GM19351 (cell line): ENCODE results near the gene USP19.

Experiments
- ATAC-seq: cut with Tn5 transposase; IDR thresholded peaks from one replicate; pipeline ENCODE4 v1.9.1; 2021; ENCODE audit warnings: mild to moderate bottlenecking, moderate library complexity; ENCODE audit not compliant: unreplicated experiment

The USP19 gene

DNA sequence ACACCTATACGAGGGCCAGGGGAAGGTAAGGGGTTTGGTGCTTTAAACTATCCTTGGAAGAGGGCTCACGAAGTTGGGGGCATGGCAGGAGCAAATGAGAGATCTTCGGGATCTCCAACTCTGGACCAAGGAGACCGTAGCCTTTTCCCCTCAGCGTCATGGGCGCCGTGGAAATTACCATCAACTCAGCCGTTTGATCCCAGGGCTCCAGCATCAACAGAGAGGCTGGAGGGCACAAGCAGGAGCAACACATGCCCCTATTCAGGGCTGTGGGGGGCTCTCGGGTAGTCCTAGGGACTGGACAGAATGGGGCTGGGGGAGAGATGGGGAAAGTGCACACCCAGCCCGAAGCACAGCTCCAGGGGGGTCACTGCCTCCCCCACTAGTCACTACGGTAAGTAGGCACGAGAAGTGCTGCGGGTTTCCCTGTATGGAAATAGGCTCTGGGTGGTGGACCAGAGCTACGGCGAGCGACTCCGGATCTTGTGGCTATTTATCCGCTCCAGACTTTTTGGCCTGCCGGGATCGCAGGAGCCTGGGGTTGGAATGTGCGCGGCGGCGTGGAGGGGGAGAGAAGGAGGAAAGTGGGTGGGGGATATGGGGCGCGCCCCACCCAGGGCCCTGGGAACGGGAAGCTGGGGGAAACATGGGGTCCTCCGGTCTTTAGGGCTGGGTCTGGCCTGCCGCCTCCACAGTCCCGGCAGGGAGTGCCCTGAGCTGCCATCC, 12.8 kb upstream of the USP19 start:
- ATAC-seq: no peak

DNA sequence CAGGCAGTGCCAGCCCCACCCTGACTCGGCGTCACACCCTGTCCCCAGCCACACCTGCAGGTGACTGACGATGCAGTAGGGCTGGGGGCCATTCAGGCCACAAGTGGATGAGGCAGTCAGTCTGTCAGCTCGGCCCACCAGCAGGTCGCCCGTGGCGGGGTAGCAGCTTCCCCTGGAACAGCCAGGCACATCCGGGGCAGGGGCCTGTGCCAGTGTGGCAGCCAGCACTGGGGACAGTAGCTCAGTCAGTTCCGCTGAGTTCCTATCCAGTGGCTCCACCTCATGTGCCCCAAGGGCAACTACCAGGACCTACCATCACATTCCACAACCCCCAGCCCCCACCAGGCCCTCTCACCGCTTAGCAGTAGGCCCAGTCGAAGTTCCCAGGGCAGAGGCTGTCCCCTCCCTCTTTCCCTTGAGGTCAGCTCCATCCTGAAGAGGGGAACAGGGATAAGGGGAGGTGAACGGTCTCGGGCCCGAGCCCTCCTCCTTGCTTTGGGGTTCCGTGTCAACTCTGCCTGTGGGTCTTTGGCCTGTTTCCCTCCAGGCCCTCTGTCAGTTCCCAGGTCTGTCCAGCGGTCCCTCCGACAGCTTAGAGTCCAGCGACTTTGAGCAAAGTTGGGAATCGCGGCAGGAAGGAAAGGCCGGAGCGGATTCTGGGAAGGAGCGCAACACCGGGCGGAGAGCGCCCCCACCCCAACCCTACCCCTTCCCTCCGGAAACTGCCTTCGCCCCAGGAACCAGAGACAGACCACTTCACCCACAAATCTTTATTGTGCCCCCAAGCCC, 12.0 kb upstream of the USP19 start, which contains the start of gene LAMB2:
Gene LAMB2 (minus strand): TSS at position 614 of the 789 bp plus-strand sequence. CDS start 183 bp downstream, at position 431.
- ATAC-seq: no peak

DNA sequence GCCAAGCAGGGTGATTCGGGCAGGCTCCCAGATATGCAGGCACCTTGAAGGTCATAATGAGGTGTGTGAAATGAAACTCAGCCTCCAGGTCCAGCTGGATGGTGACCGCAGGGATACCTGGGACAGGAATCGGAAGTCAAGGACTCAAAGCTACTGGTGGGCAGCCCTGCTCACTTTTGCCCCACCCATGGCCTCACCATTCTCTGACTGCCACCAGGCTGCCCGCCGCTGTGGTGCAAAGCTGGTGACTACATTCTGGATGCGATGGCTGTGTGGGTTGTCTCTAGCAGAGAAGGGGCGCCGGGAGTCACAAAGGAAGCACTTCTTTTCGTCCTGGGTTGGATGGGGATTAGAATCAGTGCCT, 11.4 kb upstream of the USP19 start:
- no peak for ATAC-seq

DNA sequence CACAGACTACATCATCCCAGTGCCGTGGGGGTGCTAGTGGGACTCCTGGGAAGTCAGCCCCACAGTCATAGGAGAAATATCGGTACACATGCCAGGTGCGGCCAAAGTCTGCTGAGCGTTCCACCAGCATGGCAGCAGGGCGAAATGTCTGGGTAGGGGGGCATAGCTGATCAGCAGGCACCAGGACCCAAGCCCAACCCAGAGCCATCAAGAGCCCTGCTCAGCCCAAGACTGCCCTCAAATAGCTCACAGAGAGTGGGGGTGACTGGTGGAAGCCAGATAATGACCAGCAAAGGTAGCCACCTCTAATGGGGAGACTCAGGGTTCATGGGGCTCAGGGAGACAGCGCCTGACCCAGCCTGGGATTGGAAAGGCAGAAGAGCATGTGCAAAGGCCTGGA, 11.0 kb upstream of the USP19 start:
- ATAC-seq: no peak

DNA sequence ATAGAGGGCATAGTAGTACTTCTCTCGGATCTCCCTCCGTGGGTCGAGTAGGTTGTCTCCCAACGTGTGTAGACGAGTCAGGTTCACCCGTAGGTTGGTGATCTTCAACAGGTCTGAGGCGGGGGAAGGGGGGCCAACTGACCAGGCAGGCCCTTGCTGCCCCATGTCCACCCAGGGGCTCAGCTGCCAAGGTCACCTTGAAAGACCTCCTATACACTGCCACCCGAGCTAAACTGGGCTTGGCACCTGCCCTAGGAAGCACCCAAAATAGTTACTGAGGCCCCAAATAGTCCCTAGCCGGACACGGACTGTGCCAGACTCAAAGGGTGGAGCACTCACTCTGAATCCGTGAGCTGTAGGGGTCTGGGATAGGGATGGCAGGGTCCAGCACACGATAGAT, 10.4 kb upstream of the USP19 start:
- no peak for ATAC-seq

DNA sequence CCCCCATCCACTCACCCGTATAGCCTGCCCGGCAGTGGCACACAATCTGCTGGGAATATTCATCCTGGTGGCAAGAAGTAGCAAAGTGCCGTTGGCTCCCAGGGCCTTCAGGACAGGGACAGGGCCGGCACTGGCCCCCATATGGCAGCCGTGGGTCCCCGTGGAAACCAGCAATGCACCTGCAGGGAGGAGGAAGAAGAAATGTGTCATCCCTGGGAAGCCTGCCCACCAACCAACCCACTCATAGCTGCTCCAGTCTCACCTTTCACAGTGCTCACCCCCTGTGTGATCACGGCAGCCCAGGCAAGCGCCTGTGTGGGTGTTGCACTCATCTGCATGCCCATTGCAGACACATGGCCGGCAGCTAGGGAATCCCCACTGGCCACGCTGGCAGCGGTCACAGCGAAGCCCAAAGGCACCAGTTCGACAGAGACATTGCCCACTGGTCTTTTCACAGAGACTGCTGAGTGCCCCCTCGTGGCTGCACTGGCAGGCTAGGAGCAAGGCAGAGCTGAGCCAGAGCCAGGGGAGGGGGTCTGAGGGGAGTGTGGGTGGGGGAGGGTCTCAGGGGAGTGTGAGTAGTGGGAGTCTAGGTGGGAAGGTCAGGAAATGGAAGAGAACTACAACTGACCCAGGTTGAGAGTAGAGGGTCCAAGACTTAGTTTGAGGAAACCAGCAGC, 4.5 kb upstream of the USP19 start:
- no peak for ATAC-seq

DNA sequence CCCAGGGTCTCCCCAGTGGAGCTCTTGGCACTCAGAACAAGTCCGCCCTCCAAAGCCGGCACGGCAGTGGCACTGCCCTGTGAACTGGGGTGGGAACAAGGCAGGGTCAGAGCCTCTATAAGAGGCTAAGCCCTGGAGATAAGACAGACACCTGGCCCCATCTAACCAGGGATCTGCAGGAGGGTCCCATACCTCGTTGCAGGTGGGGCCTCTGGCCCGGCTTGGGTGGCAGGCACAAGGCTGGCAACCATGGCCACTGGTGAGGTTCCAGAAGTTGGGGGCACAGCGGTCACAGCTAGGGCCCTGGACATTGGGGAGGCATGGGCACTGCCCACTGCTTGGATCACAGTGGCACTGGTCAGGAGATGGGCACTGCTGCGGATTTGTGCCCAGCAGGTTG, 3.6 kb upstream of the USP19 start:
- ATAC-seq: no peak

DNA sequence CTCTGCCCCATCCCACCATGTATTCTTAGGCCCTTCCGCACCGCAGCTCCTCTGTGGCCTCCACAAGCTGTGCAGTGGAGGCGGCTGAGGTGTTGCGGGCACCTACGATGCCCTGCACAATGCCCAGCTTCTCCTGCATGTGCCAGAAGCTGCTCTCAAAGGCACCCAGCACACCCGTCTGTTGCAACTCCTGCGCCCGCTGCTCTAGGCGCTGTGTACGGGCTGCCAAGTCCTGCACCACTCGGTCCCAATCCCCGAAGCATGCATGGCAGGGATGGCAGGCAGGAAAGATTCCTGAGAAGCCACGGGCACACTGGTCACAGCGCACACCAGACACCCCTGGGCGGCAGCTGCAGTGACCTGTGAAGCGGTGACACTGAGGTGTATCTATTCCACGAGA, 3.1 kb upstream of the USP19 start:
- ATAC-seq: no peak

DNA sequence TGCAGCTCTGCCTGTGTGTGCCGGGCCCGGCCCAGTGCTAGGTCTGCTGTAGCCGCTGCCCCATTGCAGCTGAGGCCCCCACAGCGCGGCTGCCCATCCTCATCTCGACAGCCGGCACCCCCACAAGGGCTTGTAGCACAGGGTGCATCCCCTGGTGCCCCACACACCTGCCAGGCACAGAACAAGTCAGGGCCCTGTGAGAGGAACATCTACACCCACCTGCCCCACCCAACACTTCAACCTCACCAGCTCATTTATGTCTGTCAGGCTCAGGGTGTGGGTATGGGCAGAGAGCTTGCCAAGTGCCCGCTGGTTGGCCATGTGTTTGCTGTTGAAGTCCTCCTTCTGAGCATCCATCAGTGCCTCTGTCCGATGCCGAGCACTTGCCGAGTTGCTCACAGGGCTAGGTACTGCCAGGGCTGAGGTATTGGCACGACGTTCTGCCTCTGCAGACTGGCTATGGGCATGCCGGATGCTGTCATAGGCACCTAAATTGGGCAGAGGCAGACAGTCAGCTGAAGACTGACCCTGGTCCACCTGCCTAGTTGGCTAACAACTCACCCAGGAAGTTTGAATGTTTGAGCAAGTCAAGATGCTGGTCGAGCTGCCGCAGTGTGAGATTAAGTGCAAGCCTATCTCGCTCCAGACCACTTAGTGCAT, 2.4 kb upstream of the USP19 start:
- no peak for ATAC-seq

DNA sequence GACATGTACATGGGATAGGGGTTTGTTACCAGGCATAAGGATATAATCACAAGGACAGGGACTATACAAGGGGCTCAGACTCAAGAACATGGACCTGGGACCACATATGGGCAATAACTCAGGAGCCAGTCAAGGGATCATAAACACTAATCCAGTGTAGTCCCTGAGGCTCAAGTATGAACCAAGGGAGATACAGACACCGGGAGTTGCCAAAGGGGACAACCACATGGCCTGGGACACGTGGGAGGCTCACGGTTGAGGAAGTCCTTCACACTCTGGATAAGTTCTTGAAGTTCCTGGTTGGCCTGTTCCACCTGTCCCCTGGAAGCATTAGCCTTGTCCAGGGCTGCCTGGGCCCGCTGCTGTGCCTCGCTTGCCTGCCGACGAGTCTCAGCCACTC, 1.8 kb upstream of the USP19 start:
- ATAC-seq: no peak

DNA sequence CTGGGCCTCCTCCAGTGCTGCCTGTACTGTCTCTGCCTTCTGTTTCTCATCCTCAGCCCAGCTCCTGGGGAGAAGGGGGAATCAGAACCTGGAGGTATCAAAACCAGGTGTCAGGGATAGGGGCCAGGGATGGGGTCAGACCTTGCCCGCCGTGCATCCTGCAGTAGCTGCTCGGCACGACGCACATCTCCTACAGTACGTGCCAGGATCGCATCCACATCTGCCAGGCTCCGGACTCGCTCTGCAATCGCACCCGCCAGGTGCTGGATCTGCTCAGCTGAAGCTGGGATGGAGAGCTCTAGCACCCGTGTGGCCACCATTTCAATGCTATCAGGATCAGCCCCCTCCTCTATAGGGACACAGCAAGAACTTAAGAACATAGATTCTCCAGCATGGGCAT, 1.4 kb upstream of the USP19 start:
- no peak for ATAC-seq

DNA sequence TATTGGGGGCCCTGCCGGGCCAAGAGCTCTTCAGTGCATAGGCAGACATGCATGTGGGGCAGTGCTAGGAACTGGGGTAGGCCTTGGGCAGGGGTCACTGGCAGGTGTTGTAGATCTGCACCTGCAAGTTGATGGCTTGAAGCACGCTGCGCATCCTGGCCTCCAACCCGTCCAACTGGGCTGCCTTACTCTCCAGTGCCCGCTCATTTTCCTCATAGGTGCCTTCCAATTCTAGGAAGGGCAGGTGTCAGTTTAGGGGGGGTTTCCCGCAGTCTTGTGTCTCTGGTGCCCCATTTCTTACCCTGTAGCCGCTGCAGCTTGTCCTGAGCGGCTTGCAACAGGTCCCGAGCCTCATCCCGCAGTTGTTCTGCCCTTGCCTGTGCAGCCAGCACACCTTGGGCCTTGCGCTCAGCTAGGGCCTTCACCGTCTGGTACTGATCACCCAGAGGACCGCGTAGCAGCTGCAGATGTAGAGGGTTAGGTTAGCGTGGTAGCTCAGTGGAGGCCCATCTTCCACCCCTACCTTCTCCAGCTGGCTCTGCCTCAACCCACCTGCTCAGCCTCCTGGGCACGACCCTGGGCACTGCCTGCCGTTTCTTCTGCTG, 611 bp upstream of the USP19 start:
- peak; percentile 14 for ATAC-seq

DNA sequence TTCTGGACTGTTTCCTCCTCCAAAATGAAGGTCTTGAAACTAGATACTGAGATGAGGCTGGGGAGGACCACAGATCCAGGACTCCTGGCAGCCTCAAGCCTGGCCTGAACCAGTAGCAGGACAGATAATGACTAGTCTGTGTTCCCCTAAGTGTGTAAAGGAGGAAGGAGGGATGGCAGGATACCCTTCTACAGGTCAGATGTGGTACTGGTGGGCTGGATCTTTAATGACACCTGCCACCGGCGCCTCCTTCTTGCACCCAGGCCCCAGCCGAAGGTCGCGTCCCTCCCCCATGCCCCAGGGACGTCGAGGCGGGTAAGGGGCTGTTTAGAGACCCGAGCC, 556 bp downstream of the USP19 start:
- peak; percentile 24 for ATAC-seq

DNA sequence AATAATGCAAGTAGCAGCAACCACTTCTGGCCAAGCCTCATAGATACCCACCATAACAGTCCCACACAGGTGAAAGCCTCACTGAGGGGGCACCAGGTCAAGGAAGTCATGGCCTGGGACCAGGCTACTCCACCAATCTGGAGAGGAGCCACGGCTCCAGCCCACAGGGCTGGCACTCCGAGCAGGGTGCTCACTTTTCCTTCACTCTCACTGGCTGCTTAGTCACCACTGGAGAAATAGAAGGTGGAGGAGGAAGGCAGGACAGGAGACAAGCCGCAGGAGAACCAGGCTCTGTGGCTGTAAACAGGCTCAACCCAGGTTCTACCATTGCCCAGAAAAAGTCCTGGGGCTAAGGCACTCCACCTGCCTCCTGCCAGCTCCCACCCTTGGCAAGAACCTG, 1.2 kb downstream of the USP19 start:
- no peak for ATAC-seq

DNA sequence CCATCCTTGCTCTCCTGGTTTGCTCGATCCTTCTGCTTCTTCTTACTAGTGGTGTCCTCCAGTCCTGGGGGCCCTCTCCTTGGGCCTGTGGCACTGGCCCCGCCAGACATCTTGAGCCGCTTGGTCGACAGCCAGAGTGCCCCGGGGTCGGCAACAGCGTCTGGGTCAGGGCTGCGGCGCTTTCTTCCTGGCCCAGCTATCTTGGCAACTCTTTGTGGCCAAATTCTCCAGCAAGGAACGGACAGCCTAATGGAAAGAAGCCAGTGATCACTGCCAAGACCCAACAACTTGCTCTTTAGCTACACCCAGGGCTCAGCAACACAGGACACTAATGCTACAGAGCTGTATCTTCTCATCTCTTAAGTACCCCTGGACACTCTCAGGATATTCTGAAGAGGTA, 1.6 kb downstream of the USP19 start:
- no peak for ATAC-seq

DNA sequence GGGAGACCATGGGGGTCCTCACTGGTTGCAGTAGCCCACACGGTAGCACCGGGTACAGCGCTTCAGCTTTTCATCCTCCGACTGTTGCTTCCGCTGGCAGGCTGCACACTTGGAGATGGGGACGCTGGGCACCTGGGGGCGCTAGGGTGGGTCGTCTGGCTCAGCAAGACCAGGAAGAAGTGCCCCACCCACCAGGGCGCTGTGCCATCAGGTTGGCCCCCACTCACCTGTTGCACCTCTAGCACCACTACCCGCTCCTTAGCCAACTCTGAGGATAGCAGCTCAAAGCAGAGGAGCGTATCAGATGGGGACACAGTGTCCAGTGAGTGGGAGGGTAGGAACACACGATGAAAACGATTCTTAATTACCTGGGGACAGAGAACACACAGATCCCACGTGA, 8.4 kb downstream of the USP19 start:
- no peak for ATAC-seq

DNA sequence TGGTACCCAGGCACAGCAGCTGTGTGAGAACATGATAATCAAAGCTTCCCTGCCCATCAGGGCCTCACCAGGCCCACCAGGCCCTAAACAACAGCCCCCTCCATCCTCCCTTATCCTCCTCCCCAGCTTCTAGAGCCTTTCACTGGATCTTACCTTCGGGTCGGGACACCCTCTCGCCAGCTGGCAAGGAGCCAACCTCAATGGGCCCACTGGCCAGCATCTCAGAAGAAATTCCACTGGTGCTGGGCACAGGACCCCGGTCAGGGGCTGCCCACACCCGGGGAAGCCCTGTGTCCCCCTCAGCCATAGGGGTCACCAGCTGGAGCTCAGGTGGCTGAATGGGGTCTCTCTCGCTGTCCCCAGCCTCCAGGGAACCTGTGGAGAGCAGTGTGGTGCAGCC, 9.3 kb downstream of the USP19 start:
- no peak for ATAC-seq

DNA sequence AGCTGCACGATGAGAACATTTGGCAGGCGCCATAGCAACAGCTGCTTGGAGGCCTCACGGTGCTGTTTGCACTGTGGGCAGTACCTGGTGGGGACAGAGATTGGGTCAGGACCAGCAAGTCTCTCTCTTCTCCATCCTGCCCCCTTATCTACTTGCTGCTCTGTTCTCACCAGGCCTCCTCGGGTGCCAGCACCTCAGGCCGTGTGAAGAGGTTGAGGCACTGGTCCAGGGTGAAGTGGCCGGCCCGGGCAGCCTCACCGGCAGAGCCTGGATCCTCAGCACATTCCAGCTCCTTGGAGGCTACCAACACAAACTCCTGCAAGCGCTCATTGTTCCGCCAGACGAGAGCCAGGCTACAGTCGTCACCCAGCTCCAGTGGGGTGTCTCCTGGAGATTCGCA, 9.8 kb downstream of the USP19 start:
- ATAC-seq: no peak

DNA sequence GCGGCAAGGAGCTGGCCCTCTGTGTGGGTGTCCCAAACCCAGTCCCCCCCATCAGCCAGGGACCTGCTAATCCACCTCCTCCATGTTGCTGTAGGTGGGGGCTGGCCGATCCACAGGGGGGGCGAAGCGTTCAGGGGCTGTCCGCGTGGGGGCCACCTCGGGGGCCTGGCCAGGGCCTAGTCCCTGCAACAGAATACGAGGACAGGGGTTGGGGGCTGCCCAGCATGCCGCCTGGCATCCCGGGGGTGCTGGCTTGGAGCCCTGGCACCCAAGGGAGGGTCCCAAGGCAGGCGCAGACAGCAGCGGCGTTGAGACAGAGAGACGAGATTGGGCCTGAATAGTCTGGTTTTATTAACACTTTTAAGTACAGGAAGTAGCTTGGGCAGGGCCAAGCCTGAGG, 12.3 kb downstream of the USP19 start:
- ATAC-seq: no peak

DNA sequence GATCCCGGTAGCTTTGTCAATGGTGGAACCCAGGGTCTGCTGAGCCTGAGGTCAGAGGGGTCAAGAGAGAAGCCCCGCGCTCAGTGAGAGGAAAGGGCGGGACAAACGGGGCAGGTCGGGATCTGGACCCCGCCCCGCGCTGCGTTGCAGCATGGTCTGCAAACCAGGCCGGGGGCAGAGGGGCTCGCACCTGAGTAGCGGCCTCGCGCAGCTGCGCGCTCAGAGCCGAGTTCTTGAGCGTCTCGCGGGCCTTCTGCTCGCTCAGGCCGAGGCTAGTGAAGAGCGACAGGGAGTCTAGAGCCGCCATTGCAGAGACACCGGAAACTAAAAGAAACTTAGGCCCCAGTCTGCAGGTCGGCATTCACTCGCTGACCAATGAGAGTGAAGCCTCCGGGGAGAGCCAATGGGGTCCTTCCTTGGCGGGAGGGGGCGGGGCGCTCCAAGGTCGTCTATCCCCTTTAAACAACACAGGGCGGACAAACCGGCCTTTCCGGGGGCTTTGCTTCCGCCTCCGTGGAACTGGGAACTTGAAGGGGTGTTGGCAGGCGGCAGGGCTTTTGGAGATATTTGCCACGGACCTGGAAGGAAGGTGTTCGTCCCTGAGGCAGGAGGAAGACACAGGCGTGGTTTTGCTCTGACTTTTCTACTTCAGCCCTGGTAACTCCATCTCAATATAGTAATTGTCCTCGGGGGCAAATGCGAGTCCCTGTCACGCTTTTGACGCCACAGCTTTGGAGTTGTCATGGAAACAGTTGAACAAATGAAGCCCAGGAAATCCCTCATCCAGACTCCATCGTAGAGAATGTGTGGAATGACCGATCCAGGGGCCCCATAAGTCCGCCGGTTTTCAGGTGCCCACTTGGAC, 16.0 kb downstream of the USP19 start, which contains the start of gene QARS1:
Gene QARS1 (minus strand): TSS at position 331 of the 865 bp plus-strand sequence. CDS start 24 bp downstream, at position 307.
- ATAC-seq: peak; percentile 91
